ENCODE data around the gene UGT8.

GRCh38 chr4:114725066-114725465 is 126.5 kb downstream of the UGT8 start:
- TF ChIP-seq EZH2 (IDR thresholded peaks at IDR 0.05) (no peak), CTCF (IDR thresholded peaks at IDR 0.05) (no peak)

Data from neural progenitor cell (in vitro differentiated cells).